HAP-1 (cell line): ENCODE data around the gene PSD2.

ENCODE experiments used
- DNase-seq, 2 experiments: peaks; one replicate each; pipeline ENCODE4 v3.0.0-alpha.2; 2016 to 2020; ENCODE audit warnings: low spot score in 2 of 2
- H3K27me3 ChIP-seq: fragments of 250-450 bp; sonication (Bioruptor Pico); 2 replicates; pipeline ENCODE4 v1.5.1; 2020; ENCODE audit warnings: low read depth, mild to moderate bottlenecking, moderate library complexity
- H3K36me3 ChIP-seq: fragments of 250-450 bp; sonication (Bioruptor Pico); replicated peaks from 2 replicates; pipeline ENCODE4 v1.5.1; 2020; ENCODE audit warnings: mild to moderate bottlenecking
- H3K4me1 ChIP-seq: fragments of 250-450 bp; sonication (Bioruptor Pico); 2 replicates; pipeline ENCODE4 v1.5.1; 2020; ENCODE audit warnings: mild to moderate bottlenecking
- H3K4me3 ChIP-seq: fragments of 250-450 bp; sonication (Bioruptor Pico); 2 replicates; pipeline ENCODE4 v1.5.1; 2020; ENCODE audit warnings: mild to moderate bottlenecking, moderate library complexity
- H3K9me3 ChIP-seq: fragments of 250-450 bp; sonication (Bioruptor Pico); 2 replicates; pipeline ENCODE4 v1.5.1; 2020; ENCODE audit warnings: mild to moderate bottlenecking, moderate library complexity
- in situ Hi-C: fragments of 300-500 bp; cut with MboI; formaldehyde crosslinking; loops from 3 replicates; pipeline ENCODE4 v1.14.3; 2020; ENCODE audit warnings: low sequenced_read_pairs, inconsistent platforms, mixed read lengths

PSD2 gene

DNA sequence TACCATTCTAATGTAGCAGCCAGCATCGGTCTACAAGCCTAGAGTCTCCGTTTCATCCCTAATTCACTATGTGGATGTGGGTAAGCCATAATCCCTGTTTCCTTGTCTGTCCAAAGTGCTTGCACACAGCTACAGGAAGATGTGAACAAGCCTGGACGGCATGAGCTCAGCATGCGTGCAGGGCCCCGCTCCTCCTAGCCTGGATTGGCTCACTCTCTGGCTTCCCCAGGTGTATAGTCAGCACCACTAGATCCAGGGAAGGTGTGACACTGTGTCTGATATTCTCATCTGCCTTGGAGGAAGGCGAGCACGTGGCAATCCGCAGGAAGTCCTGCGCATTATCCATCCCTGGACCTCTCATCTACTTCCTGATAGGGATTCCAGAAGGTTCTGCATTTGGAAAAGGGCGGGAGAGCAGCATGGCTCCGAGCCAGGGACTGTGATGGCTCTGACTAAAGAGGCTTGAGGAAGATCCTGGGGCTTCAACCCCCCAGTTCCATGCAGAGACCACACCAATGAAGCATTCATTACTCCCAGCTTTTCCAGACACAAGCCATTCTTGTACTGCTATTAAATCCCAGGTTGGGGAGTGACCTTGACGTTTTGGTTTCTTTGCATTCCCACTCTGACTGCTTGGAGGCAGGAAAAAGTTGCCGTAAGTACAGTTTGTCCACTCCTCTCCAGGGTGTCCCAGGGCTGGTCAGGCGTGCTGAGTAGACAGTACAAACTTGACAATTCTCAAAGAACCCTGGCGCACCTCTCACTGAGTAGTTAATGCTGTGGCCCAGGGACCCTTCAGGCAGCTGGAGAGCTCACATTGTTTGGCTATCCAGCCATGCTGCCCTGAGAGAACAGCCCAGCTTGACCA, 65.6 kb downstream of the PSD2 start:
- Histone ChIP-seq H3K4me1 (no peaks in the 10 kb centered on the region), H3K4me3 (no peak overlapping the region), H3K27me3 (no peaks in the 10 kb centered on the region), H3K9me3 (no peaks in the 10 kb centered on the region), H3K36me3 (no peaks in the 10 kb centered on the region)
- in situ Hi-C loops: no loop called here
- DNase-seq: no peak

DNA sequence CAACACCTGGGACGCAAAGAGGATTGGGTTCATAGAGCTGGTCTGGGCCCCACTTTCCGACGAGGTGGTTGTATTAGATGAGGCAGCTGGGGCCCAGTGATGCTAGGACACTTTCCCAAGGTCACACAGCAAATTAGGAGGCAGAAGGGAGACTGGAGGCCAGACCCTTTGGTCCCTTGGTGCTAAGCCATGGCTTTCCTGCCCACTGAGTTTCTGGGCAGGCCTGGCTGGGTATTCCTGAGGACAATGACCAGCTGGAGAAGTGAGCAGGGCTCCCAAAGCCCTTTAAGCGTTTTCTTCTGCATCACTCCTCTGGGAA, 66.2 kb downstream of the PSD2 start:
- in situ Hi-C loops: no loop called here
- H3K4me1 ChIP-seq: no peaks in the 10 kb centered on the region
- no peak for DNase-seq
- H3K36me3 ChIP-seq: no peaks in the 10 kb centered on the region
- H3K4me3 ChIP-seq: no peak overlapping the region
- no peaks in the 10 kb centered on the region for H3K27me3 ChIP-seq
- H3K9me3 ChIP-seq: no peaks in the 10 kb centered on the region

- no peak for DNase-seq
- in situ Hi-C loops: no loop called here
- Histone ChIP-seq H3K27me3 (no peaks in the 10 kb centered on the region), H3K36me3 (no peaks in the 10 kb centered on the region), H3K9me3 (no peaks in the 10 kb centered on the region), H3K4me3 (no peak overlapping the region), H3K4me1 (no peaks in the 10 kb centered on the region)
Observed at GRCh38 chr5:139862313-139862712, 66.7 kb downstream of the PSD2 start.

- Histone ChIP-seq H3K4me3 (no peak overlapping the region), H3K27me3 (no peaks in the 10 kb centered on the region), H3K4me1 (no peaks in the 10 kb centered on the region), H3K9me3 (no peaks in the 10 kb centered on the region), H3K36me3 (no peaks in the 10 kb centered on the region)
- in situ Hi-C loops: no loop called here
- DNase-seq: no peak
Observed at GRCh38 chr5:139862803-139863202, 67.2 kb downstream of the PSD2 start.

- H3K4me3 ChIP-seq: no peak overlapping the region
- H3K27me3 ChIP-seq: no peaks in the 10 kb centered on the region
- no peaks in the 10 kb centered on the region for H3K36me3 ChIP-seq
- H3K9me3 ChIP-seq: no peaks in the 10 kb centered on the region
- DNase-seq: no peak
- H3K4me1 ChIP-seq: no peaks in the 10 kb centered on the region
- in situ Hi-C loops: no loop called here
Observed at GRCh38 chr5:139863361-139863760, 67.8 kb downstream of the PSD2 start.

DNA sequence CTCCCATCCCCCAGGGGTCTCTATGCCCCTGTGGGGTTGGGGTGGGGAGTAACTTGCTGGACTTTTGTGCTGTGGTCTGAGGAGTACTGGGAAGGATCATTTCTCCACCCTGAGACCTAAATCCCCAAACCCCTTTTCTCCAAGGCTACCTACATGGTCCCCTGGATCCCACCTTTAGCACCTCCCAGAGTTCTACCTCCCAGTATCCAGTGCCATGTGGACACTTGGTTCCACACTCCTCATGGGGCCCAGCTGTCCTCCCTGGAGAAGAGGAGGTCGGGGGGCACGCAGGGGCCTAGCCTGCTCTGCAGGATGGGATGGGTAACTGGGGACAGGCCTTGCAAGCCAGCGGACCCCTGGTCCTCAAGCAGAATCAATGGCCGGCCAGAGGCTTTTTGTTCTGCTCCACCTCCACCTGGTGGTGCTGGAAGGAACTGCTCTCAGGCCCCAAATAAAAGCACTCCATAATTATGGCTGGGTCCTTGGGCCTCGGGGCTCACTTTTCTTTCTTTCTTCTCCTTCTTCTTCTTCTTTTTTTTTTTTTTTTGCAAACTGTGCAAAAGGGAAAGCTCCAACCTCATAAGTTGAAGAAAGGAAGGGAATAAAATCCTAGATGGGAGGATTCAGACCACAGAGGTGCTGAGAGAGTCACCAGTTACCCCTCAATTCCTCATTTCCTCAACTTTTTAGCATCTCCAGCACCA, 68.4 kb downstream of the PSD2 start:
- no peaks in the 10 kb centered on the region for H3K36me3 ChIP-seq
- in situ Hi-C loops: no loop called here
- H3K27me3 ChIP-seq: no peaks in the 10 kb centered on the region
- peak; percentile 53 to 82 for DNase-seq
- no peaks in the 10 kb centered on the region for H3K9me3 ChIP-seq
- no peaks in the 10 kb centered on the region for H3K4me1 ChIP-seq
- no peak overlapping the region for H3K4me3 ChIP-seq

- Histone ChIP-seq H3K4me3 (no peak overlapping the region), H3K27me3 (no peaks in the 10 kb centered on the region), H3K36me3 (no peaks in the 10 kb centered on the region), H3K9me3 (no peaks in the 10 kb centered on the region), H3K4me1 (no peaks in the 10 kb centered on the region)
- DNase-seq: no peak
- in situ Hi-C loops: no loop called here
Observed at GRCh38 chr5:139864716-139865483, 69.3 kb downstream of the PSD2 start.

DNA sequence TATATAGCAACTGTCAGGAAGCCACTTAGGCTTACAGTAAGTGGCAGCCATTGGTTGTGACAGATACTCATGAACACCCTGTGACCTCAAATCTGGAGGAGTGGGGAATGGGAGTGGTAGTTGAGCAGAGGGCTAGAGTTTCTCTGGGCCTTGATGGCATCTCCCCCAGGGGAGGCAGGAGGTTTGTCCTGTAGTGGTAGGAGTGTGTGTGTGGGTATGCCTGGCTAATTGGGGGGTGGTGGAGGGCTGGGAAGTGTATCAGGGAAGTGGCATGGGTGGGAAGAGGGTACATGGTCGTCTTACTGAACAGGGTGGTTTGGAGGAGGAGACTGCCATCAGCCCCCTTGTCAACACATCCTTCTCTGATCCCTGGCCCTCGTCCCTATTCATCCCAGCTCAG, 71.5 kb downstream of the PSD2 start:
- H3K4me3 ChIP-seq: no peak overlapping the region
- no peaks in the 10 kb centered on the region for H3K27me3 ChIP-seq
- no peaks in the 10 kb centered on the region for H3K4me1 ChIP-seq
- no peaks in the 10 kb centered on the region for H3K9me3 ChIP-seq
- DNase-seq: no peak
- H3K36me3 ChIP-seq: no peaks in the 10 kb centered on the region
- in situ Hi-C loops: no loop called here

- H3K36me3 ChIP-seq: no peaks in the 10 kb centered on the region
- H3K4me3 ChIP-seq: no peak overlapping the region
- H3K27me3 ChIP-seq: no peaks in the 10 kb centered on the region
- in situ Hi-C loops: no loop called here
- H3K4me1 ChIP-seq: no peaks in the 10 kb centered on the region
- no peaks in the 10 kb centered on the region for H3K9me3 ChIP-seq
- no peak for DNase-seq
Observed at GRCh38 chr5:139867581-139867980, 72.0 kb downstream of the PSD2 start.

GRCh38 chr5:139869042-139869790, 73.6 kb downstream of the PSD2 start:
- in situ Hi-C loops: no loop called here
- no peak for DNase-seq

GRCh38 chr5:139870677-139871076, 75.1 kb downstream of the PSD2 start:
- Histone ChIP-seq H3K36me3 (no peaks in the 10 kb centered on the region), H3K27me3 (no peaks in the 10 kb centered on the region), H3K4me1 (no peaks in the 10 kb centered on the region), H3K4me3 (no peak overlapping the region), H3K9me3 (no peaks in the 10 kb centered on the region; the same call in 1 of the 2 replicates)
- no peak for DNase-seq
- in situ Hi-C loops: no loop called here

More at GRCh38 chr5:139869042-139869790, 73.6 kb downstream of the PSD2 start:
- H3K4me3 ChIP-seq: no peak overlapping the region
- no peaks in the 10 kb centered on the region for H3K27me3 ChIP-seq
- no peaks in the 10 kb centered on the region for H3K9me3 ChIP-seq
- H3K4me1 ChIP-seq: no peaks in the 10 kb centered on the region
- H3K36me3 ChIP-seq: no peaks in the 10 kb centered on the region

- DNase-seq: no peak
- in situ Hi-C loops: no loop called here
- no peaks in the 10 kb centered on the region for H3K4me1 ChIP-seq
- peaks cover 2% of the 10 kb centered on the region; the same call in 1 of the 2 replicates for H3K9me3 ChIP-seq
- H3K36me3 ChIP-seq: no peaks in the 10 kb centered on the region
- H3K27me3 ChIP-seq: no peaks in the 10 kb centered on the region
- no peak overlapping the region for H3K4me3 ChIP-seq
Observed at GRCh38 chr5:139871614-139872013, 76.0 kb downstream of the PSD2 start.

GRCh38 chr5:139872052-139872766, 76.6 kb downstream of the PSD2 start:
- Histone ChIP-seq H3K36me3 (no peaks in the 10 kb centered on the region), H3K9me3 (peaks cover 2% of the 10 kb centered on the region; the same call in 1 of the 2 replicates), H3K4me1 (no peaks in the 10 kb centered on the region), H3K27me3 (no peaks in the 10 kb centered on the region), H3K4me3 (no peak overlapping the region)
- DNase-seq: no peak
- in situ Hi-C loops: no loop called here
